Stimulated activated CD8-positive, alpha-beta memory T cell treated with anti-CD3 and anti-CD28 coated beads, Interleukin-4, amount 100 ng/mL, for 48 hours (primary cell): ENCODE measurements around the gene PGM1.
A peak's percentile ranks its signal among the peaks of the same experiment; 100 is the strongest.
"Not testable (repeated sequence)": the region's sequence is repeated elsewhere in the genome, so short reads cannot be mapped to it uniquely, and the experiment has no call there.

ENCODE experiments used
- DNase-seq: peaks from one replicate; pipeline ENCODE4 v3.0.0-alpha.2; 2020

The PGM1 gene

DNA sequence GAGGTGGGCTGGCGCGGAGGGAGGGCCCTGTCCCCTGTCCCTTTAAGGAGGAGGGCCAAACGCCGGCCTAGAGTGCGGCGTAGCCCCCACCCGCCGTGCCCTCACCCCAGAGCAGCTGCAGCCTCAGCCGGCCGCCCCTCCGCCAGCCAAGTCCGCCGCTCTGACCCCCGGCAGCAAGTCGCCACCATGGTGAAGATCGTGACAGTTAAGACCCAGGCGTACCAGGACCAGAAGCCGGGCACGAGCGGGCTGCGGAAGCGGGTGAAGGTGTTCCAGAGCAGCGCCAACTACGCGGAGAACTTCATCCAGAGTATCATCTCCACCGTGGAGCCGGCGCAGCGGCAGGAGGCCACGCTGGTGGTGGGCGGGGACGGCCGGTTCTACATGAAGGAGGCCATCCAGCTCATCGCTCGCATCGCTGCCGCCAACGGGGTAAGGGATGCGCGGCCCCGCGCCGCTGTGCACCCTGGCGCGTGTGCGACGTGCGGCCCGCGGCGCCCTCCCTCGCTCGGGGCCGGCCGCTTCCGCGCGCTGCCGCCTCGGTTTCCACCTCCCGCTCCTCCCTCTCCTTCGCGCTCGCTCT is at the start of gene PGM1:
Gene PGM1 (plus strand): TSS at position 109 of the 583 bp plus-strand sequence. CDS start 78 bp downstream, at position 187.
- DNase-seq: peak; percentile 82

DNA sequence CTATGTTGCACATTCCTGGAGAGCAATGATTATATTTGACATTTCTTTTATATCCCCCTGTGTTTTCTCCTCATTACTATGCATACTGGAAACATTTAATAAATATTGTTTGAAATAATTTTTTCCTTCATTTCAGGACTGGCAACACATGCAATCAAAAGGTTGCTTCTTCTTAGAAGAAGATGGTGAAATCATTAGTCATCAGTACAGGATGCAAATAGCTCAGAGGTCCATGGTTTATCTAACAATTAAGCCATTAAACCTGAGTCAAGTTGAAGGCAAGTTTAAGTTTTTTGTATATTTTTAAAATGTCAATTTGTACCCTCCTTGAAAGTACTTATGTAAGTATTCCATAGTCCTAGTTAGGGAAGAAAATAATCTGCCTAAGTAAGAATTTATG is 47.4 kb upstream of the PGM1 start:
- no peak for DNase-seq

DNA sequence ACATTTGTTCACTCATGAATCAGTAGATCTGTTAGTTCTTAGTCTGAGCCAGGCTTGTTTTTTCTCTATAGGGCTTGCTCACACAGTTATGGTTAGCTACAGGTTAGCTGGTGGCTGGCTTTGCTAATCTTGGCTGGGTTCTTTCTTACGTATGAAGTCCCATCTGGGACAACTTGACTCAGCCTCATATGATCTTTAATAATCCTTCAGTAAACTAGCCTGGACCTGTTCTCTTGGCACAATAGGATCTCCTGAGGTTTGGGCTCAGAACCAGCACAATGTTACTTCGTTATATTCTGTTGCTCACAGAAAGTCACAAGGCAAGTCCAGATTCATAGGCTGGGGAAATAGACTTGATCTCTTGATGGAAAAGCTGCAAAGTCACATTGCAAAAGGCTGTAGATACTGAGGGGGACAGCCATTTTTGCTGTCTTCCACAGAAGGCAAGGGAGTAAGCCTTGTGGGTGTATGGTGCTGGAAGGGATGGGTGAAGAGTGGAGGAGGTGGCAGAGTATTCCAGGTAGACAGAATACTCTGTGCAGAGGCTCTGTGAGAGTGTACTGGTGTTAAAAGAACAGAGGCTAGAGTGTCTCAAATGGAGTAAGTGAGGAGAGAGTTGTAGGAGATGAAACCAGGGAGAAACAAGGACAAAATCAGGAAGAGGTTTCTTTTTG is 45.5 kb upstream of the PGM1 start:
- DNase-seq: no peak

DNA sequence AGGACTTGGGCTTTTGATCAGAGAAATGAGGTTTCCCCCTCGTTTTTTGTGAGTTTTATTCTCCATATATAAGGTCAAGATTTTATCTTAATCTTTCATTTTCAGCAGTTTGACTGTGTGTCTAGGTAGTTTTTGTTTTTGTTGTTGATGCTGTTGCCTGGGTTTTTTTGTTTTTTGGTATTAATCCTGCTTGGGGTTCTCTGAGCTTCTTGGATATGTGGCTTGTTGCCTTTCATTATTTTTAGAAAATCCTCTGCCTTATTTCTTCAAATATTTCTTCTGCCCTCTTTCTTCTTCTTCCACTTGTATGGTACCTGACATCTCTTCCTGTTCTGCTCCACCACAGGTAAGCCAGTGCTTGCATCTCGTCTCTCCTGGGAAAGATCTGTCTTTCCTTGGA is 44.9 kb upstream of the PGM1 start:
- no peak for DNase-seq

DNA sequence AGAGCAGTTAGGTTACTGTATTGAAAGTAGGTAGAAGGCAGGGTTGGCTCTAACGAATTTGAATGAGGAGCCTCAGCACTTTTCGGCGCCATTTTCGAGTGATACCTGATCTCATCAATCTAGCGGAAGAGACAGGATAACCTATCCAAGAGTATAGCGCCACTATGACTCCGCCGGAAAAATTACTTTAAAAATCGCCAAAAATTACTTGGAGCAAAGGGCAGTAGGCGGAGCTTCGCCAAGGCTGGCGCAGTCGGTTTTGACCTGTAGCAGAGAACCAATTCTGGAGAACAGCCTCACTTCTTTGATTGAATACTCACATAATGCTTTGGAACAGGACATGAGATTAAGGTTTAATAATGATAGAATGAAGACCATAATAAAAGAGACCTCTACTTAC is 44.3 kb upstream of the PGM1 start:
- no peak for DNase-seq

DNA sequence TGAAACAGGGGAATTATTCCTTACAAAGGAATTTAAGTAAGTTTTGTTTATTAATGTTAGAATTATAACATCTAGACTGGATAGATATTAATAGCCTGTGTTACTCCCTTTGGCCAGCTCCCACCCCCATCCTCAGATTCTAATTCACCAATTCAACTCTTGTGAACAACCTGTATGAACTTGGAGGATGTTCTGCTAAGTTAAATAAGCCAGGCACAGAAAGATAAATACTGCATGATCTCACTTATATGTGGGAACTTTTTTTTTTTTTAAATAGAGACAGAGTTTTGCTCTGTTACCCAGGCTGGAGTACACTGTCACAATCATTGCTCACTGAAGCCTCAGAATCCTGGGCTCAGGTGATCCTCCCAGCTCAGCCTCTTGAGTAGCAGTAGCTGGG is 37.7 kb upstream of the PGM1 start:
- no peak for DNase-seq

DNA sequence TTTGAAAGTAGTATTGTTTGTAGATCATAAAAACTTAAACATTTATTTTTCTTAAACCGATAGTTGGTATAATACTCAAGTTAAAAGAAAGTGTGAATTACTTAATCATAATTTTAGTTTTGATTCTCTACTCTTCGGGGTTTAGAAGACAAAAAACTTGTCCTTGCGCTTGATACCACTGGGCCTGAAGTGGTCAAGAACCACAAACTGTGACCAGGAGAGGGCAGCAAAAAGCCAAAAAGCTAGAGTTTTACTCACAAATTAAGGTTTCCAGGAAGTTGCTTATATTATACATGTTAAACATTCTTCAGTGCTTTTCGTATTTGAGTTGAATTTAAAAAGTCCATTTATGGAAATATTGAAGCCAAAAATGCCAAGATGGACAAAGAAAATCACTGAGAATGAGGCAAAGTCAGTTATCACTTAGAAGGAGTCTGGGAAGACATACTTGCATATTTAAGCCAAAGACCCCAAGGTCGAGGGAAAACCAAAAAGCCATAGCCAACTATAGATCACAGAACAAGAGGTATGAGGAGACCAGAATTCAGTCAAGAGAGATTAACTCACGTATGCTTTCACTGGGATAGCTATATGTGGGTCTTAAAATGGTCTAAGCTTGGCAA is 35.7 kb upstream of the PGM1 start:
- peak; percentile 47 for DNase-seq

DNA sequence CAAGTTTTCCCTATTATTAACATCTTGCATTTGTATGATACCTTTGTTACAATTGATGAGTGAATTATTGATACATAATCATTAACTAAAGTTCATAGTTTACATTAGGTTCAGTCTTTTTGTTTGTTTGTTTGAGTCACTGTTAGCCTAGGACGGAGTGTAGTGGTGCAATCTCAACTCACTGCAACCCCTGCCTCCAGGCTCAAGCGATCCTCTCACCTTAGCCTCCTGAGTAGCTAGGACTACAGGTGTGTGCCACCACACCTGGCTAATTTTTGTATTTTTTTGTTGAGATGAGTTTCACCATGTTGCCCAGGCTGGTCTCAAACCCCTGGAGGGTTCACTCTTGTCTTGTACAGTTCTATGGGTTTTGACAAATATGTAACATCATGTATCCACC is 33.9 kb upstream of the PGM1 start:
- no peak for DNase-seq

DNA sequence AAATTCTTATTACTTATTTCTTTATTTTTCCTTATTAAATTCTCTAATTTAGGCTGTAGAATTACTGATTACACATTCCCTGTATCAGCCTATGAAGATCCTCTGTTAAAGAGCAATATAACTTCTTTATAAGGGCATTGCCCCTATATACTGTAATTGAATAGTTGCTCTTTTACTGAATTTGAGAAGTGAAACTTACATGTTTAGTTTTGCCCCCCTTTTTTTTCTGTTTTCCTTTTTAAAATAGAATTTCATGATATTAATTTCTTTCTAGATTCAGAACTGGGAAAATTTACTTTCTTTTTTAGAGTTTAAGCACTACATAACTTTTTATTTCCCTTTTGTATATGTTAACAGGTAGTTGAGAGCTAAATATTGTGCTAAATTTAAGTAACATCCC is 29.5 kb upstream of the PGM1 start:
- no peak for DNase-seq

DNA sequence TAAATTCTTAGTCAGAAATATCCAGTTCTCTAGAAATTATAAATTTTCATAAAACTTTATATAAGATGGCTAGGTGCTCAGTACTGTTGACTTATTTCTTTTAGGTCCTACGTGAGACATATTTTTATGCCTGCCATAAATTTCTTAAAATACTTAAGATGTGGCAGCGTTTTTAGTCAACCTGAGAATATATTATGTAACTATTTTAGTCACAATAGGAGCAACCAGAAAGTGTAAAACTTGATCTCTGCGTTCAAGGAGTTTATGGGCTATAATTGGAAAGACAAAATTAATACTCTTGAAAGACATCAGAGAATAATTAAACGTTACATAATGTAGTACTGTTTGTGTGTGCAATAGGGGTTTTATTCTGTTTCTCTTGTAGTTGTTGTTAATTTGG is 24.1 kb upstream of the PGM1 start:
- DNase-seq: no peak

DNA sequence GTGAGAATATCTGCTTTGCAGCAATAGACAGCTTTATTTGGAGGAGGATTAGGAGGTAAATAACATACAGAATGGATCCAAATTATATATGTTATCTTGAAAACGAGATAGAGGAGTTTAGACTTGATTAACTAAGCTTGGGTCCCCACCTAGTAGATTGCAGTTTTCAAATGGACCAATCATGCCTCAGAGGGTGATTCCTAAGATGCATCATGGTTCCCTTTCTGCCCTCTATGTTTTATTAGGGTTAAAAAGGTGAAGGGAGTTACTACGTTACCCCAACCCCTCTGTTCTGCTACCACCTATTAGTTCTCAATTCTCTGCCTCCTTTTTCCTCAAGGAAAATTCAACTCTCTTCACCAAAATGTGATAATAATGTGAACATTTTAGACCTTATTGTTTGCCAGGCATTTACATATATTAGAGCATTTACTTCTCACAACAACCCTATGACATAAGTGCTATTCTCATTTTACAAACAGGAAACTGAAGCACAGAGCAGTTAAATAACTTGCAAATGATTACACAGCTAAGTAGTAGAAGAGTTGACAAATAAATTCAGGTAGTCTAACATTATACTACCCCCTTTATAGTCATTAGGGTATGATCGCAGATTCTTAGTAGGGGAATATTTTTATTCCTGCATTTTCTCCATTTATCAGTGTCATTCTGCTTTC is 23.4 kb upstream of the PGM1 start:
- no peak for DNase-seq

DNA sequence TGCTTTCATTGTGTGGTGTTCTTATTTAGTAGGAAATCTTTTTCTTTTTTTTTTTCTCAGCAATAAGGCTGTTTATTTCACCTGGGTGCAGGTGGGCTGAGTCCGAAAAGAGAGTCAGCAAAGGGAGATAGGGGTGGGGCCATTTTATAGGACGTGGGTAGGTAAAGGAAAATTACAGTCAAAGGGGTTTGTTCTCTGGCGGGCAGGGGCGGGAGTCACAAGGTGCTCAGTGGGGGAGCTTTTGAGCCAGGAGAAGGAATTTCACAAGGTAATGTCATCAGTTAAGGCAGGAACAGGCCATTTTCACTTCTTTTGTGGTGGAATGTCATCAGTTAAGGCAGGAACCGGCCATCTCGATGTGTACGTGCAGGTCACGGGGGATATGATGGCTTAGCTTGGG is 20.5 kb upstream of the PGM1 start:
- DNase-seq: not testable (repeated sequence)

DNA sequence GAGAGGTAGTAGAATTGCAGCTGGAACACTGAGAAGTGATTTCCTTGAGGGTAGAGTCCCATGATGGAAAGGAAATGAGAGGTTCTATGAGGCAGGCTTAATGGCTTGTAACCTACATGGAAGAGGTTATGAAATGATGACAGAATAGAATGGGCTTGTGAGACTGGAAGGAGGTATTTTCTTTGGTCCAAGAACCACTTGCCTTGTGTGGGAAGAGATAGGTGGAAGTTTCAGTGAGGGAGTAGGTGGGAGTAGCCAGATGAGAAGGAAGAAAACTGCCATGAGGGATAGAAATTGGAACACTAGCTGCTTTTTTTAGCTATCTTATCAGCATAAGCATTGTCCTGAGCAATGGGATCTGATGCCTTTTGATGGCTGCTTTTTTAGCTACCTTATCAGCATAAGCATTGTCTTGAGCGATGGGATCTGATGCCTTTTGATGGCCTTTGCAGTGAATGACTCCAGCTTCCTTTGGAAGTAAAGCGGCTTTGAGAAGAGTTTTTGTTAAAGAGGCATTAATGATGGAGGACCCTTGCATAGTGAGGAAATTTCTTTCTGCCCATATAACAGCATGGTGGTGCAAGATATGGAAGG is 18.9 kb upstream of the PGM1 start:
- DNase-seq: not testable (repeated sequence)

DNA sequence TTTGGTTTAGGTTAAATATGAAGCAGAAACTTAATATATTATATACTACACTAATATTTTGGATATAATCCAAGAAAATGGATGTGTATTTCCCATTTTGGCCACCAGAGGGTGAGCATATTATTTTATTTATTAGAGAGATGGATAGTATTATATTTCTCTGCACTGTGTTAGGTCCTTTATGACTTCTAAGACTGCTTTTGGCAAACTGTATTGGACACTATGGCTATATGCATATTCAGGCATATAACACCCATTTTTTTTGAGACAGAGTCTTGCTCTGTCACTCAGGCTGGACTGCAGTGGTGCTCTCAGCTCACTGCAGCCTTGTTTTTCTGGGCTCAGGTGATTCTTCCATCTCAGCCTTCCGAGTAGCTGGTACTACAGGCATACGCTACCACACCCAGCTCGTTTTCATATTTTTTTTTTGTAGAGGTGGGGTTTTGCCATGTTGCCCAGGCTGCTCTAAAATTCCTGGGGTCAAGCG is 17.8 kb upstream of the PGM1 start:
- DNase-seq: no peak

DNA sequence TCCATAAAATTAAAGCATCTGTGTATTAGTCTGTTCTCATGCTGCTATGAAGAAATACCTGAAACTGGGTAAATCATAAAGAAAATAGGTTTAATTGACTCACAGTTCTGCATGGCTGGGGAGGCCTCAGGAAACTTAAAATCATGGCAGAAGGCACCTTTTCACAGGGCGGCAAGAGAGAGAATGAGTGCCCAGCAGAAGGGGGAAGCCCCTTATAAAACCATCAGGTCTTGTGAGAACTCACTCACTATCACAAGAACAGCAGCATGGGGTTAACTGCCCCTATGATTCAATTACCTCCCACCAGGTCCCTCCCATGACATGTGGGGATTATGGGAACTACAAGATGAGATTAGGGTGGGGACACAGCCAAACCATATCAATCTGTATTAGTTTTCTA is 6.9 kb upstream of the PGM1 start:
- not testable (repeated sequence) for DNase-seq

DNA sequence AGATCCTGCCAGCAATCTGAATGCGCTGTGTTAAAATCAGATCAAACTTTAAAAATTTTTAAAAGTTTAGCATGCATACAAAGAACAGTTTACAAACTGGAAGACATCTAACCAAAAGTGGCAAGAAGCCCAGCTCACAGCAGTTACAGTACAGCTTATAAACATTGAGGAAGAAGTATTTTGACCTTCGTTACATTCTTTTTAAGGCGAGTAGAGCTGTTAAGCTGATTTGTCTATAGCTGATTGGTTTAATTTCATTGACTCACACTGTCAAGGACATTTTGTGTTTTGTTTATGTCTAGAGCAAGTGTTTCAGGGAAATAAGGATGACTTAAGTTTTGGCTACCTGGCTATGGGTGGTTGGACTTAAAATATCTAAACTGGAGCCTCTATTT is 3.0 kb upstream of the PGM1 start:
- DNase-seq: no peak

DNA sequence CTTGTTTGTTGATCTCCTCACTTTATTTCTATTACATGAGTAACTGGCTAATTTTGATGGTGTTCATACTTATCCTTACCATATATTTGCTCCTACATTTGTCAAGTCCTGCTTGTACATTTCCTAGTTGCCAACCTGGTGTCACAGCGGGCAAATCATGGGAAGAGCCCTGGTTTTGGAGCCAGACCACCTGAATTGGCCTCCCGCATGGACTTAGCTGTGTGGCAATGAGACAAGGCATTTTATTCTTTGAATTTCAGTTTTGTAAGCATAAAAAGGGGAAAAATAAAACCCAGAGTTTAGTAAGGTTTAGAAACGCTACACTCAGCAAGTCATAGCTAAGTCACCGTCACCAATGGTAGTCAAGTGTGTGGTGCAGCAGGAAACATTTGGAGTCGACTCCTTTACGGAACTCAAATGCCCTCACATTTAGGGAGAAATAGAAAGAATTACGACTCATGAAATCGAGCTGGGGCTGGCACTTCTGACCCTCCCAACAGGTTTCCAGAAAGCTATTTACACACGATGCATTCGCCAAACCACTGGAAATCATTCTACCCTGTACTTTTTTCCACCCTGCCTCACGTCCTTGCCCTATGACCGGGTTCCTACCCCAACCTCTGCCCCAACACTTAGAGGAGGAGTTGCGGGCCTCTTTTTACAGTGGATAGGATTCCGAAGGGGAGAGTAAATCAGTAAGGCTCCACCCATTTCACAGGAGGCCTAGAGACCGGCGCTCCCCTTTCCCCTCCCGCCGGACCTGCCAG is 492 bp upstream of the PGM1 start:
- DNase-seq: no peak

DNA sequence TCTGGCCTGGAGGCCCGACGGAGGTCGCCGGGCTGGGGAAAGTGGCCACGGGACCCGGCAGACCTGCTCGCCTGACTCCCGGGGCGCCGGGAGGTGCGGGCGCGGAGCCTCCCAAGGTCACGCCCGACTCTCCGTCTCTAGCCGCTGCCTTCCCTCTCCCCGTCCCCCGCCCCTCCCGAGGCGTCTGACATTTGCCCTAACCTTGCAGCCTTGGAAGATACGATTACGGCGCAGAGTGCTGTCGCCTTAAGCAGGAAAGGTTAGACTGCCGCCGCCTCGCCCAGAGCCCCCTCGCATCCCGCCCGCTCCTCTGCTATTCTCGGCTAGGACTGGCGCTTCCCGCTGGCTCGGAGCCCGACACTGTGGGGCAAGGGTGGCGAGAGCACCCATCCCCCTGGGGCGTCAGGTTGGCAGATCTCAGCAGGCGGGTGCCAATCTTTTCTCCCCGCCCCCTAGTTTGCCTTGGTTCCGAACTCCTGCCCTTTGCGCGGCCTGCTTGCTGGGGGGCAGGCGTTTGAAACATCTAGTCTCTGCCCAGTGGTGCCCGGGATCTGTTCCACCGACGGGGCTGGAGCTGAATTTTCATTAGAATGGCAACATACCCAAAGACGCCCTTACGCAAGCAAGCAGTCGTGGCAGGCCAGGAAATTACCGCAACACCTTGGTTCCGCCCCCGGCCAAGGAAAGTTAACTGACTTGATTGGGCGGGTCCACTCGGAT is 835 bp downstream of the PGM1 start:
- DNase-seq: peak; percentile 82

DNA sequence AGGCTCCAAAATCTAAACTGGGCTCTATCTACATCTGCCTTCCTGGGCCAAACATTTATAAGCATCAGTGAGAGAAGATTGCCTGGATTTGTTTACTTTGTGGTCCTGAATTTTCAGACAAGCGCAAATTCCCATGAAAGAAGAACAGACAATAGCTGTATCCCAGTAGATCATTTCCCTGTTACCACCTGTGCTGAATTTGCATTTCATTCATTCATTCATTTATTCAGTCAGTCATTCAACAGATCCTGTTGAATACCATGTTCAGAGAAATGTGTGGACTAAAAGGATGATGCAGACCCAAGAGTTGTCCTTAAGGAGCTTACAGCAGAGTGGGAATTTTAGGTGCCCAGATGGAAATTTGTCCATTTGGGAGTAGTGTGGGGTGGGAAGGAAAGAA is 2.2 kb downstream of the PGM1 start:
- DNase-seq: no peak

DNA sequence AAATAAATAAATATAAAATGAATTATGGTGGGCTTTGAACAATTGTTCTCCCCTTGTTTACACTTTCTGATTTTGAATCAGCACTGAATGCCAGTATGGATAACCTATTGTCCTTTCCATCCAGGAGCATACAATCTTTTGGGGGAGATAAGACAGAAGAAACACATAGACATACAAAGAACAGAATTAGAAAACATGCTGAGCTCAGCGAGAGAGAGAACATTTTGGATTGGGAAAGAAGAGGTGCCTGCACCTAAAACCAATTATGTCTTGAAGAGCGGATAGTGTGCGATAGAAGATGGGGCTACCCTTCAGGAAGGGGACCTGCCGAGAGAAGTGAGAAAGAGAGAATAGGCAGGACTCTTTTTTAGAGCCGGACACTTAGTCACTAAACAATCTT is 6.6 kb downstream of the PGM1 start:
- DNase-seq: no peak

DNA sequence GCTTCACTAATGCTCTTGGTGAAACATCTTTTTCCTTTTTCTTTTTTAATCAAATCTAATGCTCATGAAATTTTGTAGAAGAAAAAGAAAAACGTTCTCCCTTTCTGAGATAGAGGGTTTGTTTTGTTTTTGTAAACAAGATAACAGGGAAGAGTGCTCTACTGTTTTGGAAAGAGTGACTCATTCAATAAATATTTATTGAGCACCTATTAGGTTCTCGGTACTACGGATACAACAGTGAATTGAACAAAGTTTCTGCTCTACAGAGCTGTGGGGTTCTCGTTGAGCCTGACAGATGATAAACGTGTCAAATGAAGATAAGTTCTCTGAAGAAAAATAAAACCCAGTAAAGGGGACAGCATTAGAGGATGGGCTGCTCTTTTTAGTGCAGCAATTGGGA is 7.0 kb downstream of the PGM1 start:
- DNase-seq: no peak

DNA sequence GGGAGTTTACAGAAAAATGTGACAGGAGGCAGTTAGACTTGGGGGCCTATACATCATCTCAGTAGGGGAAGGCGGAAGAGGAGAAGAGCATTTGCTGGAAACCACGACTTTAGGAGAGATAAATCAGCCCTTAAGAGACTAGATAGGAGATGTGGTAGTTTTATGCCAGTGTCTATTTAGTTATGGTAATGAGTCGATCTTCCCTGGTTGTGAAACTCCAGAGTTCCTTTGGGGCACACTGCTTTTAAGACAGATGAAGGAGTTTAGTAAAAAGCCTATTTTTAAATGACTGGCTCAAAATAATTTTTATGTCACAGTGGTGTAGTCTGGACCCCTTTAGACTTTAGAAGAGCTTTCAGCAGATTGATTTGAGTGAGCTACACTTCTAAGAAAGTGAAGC is 7.8 kb downstream of the PGM1 start:
- DNase-seq: no peak
